Ovary (tissue), 3 donors: ENCODE results near the gene CCDC185.

Source experiments
- EP300 ChIP-seq: sonication (generic); formaldehyde crosslinking; IDR thresholded peaks from one replicate; pipeline ENCODE4 v1.6.1; 2017; ENCODE audit warnings: antibody characterized with exemption
- POLR2A ChIP-seq: fragments of 450-650 bp; IDR thresholded peaks from one replicate; pipeline ENCODE4 v1.6.1; 2017; ENCODE audit warnings: antibody characterized with exemption, mild to moderate bottlenecking, moderate library complexity
- TF ChIP-seq, protein P1 (sequence below), 3 donors: fragments of 450-650 bp in 2 of 3; fragments of 200-600 bp in 1 of 3; IDR thresholded peaks; one replicate each; pipeline versions ENCODE4 v1.5.1 to v1.8.0; 2016 to 2022; ENCODE audit warnings: antibody characterized with exemption in 3 of 3, mild to moderate bottlenecking in 1 of 3
- donor health status: DM: no; HTN: no; CAD: no.

DNA sequence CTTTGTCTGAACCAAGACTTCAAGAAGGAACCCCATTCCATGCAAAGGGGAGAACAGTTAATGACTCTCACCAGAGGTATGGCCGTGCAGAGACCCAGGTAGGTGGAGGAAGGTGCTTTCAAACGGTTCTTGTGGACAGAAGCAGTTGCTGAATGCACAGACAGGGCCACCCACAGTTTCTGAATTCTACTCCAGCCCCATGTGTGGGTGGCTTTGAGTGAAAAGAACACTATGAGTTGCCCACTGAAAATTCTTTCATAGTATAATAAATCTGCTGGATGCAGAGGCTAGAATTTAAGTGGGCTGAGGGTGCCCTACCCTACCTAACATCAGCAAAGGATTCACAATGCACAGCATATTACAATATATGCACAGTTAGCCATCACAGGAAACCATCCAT lies 7.2 kb upstream of the CCDC185 start:
- TF ChIP-seq, protein P1, sequence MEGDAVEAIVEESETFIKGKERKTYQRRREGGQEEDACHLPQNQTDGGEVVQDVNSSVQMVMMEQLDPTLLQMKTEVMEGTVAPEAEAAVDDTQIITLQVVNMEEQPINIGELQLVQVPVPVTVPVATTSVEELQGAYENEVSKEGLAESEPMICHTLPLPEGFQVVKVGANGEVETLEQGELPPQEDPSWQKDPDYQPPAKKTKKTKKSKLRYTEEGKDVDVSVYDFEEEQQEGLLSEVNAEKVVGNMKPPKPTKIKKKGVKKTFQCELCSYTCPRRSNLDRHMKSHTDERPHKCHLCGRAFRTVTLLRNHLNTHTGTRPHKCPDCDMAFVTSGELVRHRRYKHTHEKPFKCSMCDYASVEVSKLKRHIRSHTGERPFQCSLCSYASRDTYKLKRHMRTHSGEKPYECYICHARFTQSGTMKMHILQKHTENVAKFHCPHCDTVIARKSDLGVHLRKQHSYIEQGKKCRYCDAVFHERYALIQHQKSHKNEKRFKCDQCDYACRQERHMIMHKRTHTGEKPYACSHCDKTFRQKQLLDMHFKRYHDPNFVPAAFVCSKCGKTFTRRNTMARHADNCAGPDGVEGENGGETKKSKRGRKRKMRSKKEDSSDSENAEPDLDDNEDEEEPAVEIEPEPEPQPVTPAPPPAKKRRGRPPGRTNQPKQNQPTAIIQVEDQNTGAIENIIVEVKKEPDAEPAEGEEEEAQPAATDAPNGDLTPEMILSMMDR (IDR thresholded peaks at IDR 0.05) = no peak
- TF ChIP-seq POLR2A (no peak), EP300 (no peak)
